ENCODE measurements around the gene SIM1.

Gene SIM1

DNA sequence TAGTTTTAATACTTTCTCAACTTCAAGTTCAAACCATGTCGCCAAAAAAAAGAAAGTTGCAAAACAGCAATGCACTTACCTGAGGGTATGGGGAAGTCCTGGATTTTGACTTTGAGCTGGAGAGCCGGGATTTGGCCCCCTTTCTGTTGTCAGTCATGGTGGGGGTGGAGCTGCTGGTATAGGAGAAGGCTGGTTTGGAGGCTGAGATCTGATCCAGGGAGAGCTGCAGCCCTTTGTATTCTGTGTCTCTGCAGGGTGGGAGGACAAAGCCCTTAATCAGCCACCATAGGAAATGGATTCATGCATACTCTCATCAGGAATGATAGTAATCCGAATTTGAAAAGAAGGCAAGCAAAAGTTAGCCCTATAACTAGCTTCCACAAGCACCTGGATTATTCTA is 44.0 kb downstream of the SIM1 start:
- DNase-seq = no peak
- H3K27me3 ChIP-seq (replicated peaks in 2 of 5; ENCODE audit: control insufficient read depth in 4 of 5, insufficient read depth in 5 of 5, low read length in 4 of 5) = peaks cover 0 to 4% (median 3%) of the 10 kb centered on the region in 5 experiments
- H3K9me3 ChIP-seq (ENCODE audit: control extremely low read depth in 1 of 5, control insufficient read depth in 4 of 5, insufficient read depth in 2 of 5, low read depth in 1 of 5, low read length in 4 of 5) = no peaks in the 10 kb centered on the region
- 20% methylated on average over 1 of the region's 3 CpGs for WGBS (ENCODE audit: insufficient coverage)
- H3K4me3 ChIP-seq (ENCODE audit: control insufficient read depth in 1 of 7, extremely low read depth in 1 of 7, insufficient read depth in 4 of 7, low read depth in 2 of 7, low read length in 6 of 7) = no peak overlapping the region
- no peaks in the 10 kb centered on the region for H3K4me1 ChIP-seq (ENCODE audit: control extremely low read depth in 1 of 4, control insufficient read depth in 4 of 4, insufficient read depth in 4 of 4, low read length in 3 of 4)
- H3K27ac ChIP-seq (ENCODE audit: insufficient read depth in 1 of 2, low read depth in 1 of 2, low read length in 2 of 2, poor library complexity in 1 of 2, severe bottlenecking in 2 of 2) = no peak overlapping the region
- POLR2A ChIA-PET = no interaction called here
- no peaks in the 10 kb centered on the region for H3K36me3 ChIP-seq (ENCODE audit: control insufficient read depth in 4 of 4, insufficient read depth in 4 of 4, low read length in 3 of 4)
- CTCF ChIA-PET = no interaction called here

- no peak for DNase-seq
- no peak overlapping the region for H3K27ac ChIP-seq (ENCODE audit: insufficient read depth in 1 of 2, low read depth in 1 of 2, low read length in 2 of 2, poor library complexity in 1 of 2, severe bottlenecking in 2 of 2)
- H3K4me1 ChIP-seq (ENCODE audit: control extremely low read depth in 1 of 4, control insufficient read depth in 4 of 4, insufficient read depth in 4 of 4, low read length in 3 of 4) = no peaks in the 10 kb centered on the region
- H3K9me3 ChIP-seq (ENCODE audit: control extremely low read depth in 1 of 5, control insufficient read depth in 4 of 5, insufficient read depth in 2 of 5, low read depth in 1 of 5, low read length in 4 of 5) = no peaks in the 10 kb centered on the region
- no peak overlapping the region for H3K4me3 ChIP-seq (ENCODE audit: control insufficient read depth in 1 of 7, extremely low read depth in 1 of 7, insufficient read depth in 4 of 7, low read depth in 2 of 7, low read length in 6 of 7)
- H3K27me3 ChIP-seq (replicated peaks in 2 of 5; ENCODE audit: control insufficient read depth in 4 of 5, insufficient read depth in 5 of 5, low read length in 4 of 5) = peaks cover 0 to 7% (median 3%) of the 10 kb centered on the region in 5 experiments
- CTCF ChIA-PET = no interaction called here
- WGBS (ENCODE audit: insufficient coverage) = 100% methylated on average over 2 of the region's 3 CpGs
- no peaks in the 10 kb centered on the region for H3K36me3 ChIP-seq (ENCODE audit: control insufficient read depth in 4 of 4, insufficient read depth in 4 of 4, low read length in 3 of 4)
- POLR2A ChIA-PET = no interaction called here
Observed at GRCh38 chr6:100417036-100417435, 47.7 kb downstream of the SIM1 start.

DNA sequence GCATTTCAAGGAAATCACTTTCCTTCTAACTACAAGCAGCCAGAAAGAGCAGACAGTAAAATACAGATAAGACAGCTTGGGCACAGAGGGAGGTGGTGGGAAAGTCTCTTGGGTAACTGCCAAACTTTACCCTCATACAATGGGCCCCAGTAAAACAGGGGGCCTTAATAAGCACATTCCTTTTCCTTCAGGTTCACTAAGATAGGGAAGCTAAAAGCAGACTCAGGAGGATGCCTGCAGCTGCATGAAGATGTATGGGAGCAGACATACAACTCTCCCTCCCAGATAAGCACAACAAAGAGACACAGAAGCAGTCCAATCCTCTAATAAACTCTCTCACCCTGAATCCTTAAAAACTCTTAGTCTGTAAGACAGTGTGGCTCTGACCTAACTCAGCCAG is 49.0 kb downstream of the SIM1 start:
- POLR2A ChIA-PET = no interaction called here
- Histone ChIP-seq H3K27ac (ENCODE audit: insufficient read depth in 1 of 2, low read depth in 1 of 2, low read length in 2 of 2, poor library complexity in 1 of 2, severe bottlenecking in 2 of 2) (no peak overlapping the region), H3K27me3 (replicated peaks in 2 of 5; ENCODE audit: control insufficient read depth in 4 of 5, insufficient read depth in 5 of 5, low read length in 4 of 5) (peaks cover 0 to 7% (median 2%) of the 10 kb centered on the region in 5 experiments), H3K36me3 (ENCODE audit: control insufficient read depth in 4 of 4, insufficient read depth in 4 of 4, low read length in 3 of 4) (no peaks in the 10 kb centered on the region), H3K4me3 (ENCODE audit: control insufficient read depth in 1 of 7, extremely low read depth in 1 of 7, insufficient read depth in 4 of 7, low read depth in 2 of 7, low read length in 6 of 7) (no peak overlapping the region), H3K9me3 (ENCODE audit: control extremely low read depth in 1 of 5, control insufficient read depth in 4 of 5, insufficient read depth in 2 of 5, low read depth in 1 of 5, low read length in 4 of 5) (no peaks in the 10 kb centered on the region), H3K4me1 (ENCODE audit: control extremely low read depth in 1 of 4, control insufficient read depth in 4 of 4, insufficient read depth in 4 of 4, low read length in 3 of 4) (no peaks in the 10 kb centered on the region)
- CTCF ChIA-PET = no interaction called here
- DNase-seq = no peak

- no peak overlapping the region for H3K27ac ChIP-seq (ENCODE audit: insufficient read depth in 1 of 2, low read depth in 1 of 2, low read length in 2 of 2, poor library complexity in 1 of 2, severe bottlenecking in 2 of 2)
- H3K27me3 ChIP-seq (replicated peaks in 2 of 5; ENCODE audit: control insufficient read depth in 4 of 5, insufficient read depth in 5 of 5, low read length in 4 of 5) = peaks cover 0 to 8% (median 2%) of the 10 kb centered on the region in 5 experiments
- H3K9me3 ChIP-seq (ENCODE audit: control extremely low read depth in 1 of 5, control insufficient read depth in 4 of 5, insufficient read depth in 2 of 5, low read depth in 1 of 5, low read length in 4 of 5) = no peaks in the 10 kb centered on the region
- no peaks in the 10 kb centered on the region for H3K36me3 ChIP-seq (ENCODE audit: control insufficient read depth in 4 of 4, insufficient read depth in 4 of 4, low read length in 3 of 4)
- POLR2A ChIA-PET = no interaction called here
- CTCF ChIA-PET = no interaction called here
- WGBS (ENCODE audit: insufficient coverage) = 94% methylated on average over 4 of the region's 4 CpGs
- H3K4me3 ChIP-seq (ENCODE audit: control insufficient read depth in 1 of 7, extremely low read depth in 1 of 7, insufficient read depth in 4 of 7, low read depth in 2 of 7, low read length in 6 of 7) = no peak overlapping the region
- no peak for DNase-seq
- H3K4me1 ChIP-seq (ENCODE audit: control extremely low read depth in 1 of 4, control insufficient read depth in 4 of 4, insufficient read depth in 4 of 4, low read length in 3 of 4) = no peaks in the 10 kb centered on the region
Observed at GRCh38 chr6:100412872-100413271, 51.8 kb downstream of the SIM1 start.

GRCh38 chr6:100404051-100404450 is 60.7 kb downstream of the SIM1 start:
- DNase-seq = no peak
- H3K36me3 ChIP-seq (ENCODE audit: control insufficient read depth in 4 of 4, insufficient read depth in 4 of 4, low read length in 3 of 4) = no peaks in the 10 kb centered on the region
- H3K27me3 ChIP-seq (replicated peaks in 2 of 5; ENCODE audit: control insufficient read depth in 4 of 5, insufficient read depth in 5 of 5, low read length in 4 of 5) = peaks cover 0 to 4% (median 0%) of the 10 kb centered on the region in 5 experiments
- POLR2A ChIA-PET = no interaction called here
- CTCF ChIA-PET = no interaction called here
- H3K27ac ChIP-seq (ENCODE audit: insufficient read depth in 1 of 2, low read depth in 1 of 2, low read length in 2 of 2, poor library complexity in 1 of 2, severe bottlenecking in 2 of 2) = no peak overlapping the region
- no peak overlapping the region for H3K4me3 ChIP-seq (ENCODE audit: control insufficient read depth in 1 of 7, extremely low read depth in 1 of 7, insufficient read depth in 4 of 7, low read depth in 2 of 7, low read length in 6 of 7)
- H3K4me1 ChIP-seq (ENCODE audit: control extremely low read depth in 1 of 4, control insufficient read depth in 4 of 4, insufficient read depth in 4 of 4, low read length in 3 of 4) = no peaks in the 10 kb centered on the region
- H3K9me3 ChIP-seq (ENCODE audit: control extremely low read depth in 1 of 5, control insufficient read depth in 4 of 5, insufficient read depth in 2 of 5, low read depth in 1 of 5, low read length in 4 of 5) = no peaks in the 10 kb centered on the region
- 88% methylated on average over 3 of the region's 3 CpGs for whole genome bisulfite sequencing (ENCODE audit: insufficient coverage)

GRCh38 chr6:100393493-100393892 is 71.2 kb downstream of the SIM1 start:
- H3K9me3 ChIP-seq (ENCODE audit: control extremely low read depth in 1 of 5, control insufficient read depth in 4 of 5, insufficient read depth in 2 of 5, low read depth in 1 of 5, low read length in 4 of 5) = no peaks in the 10 kb centered on the region
- DNase-seq = no peak
- POLR2A ChIA-PET = no interaction called here
- H3K4me1 ChIP-seq (ENCODE audit: control extremely low read depth in 1 of 4, control insufficient read depth in 4 of 4, insufficient read depth in 4 of 4, low read length in 3 of 4) = no peaks in the 10 kb centered on the region
- CTCF ChIA-PET = no interaction called here
- no peaks in the 10 kb centered on the region for H3K27me3 ChIP-seq (replicated peaks in 2 of 5; ENCODE audit: control insufficient read depth in 4 of 5, insufficient read depth in 5 of 5, low read length in 4 of 5)
- 94% methylated on average over 23 of the region's 23 CpGs for WGBS (ENCODE audit: insufficient coverage)
- H3K36me3 ChIP-seq (ENCODE audit: control insufficient read depth in 4 of 4, insufficient read depth in 4 of 4, low read length in 3 of 4) = no peaks in the 10 kb centered on the region
- no peak overlapping the region for H3K4me3 ChIP-seq (ENCODE audit: control insufficient read depth in 1 of 7, extremely low read depth in 1 of 7, insufficient read depth in 4 of 7, low read depth in 2 of 7, low read length in 6 of 7)
- no peak overlapping the region for H3K27ac ChIP-seq (ENCODE audit: insufficient read depth in 1 of 2, low read depth in 1 of 2, low read length in 2 of 2, poor library complexity in 1 of 2, severe bottlenecking in 2 of 2)

- no peak for DNase-seq
- Histone ChIP-seq H3K27me3 (replicated peaks in 2 of 5; ENCODE audit: control insufficient read depth in 4 of 5, insufficient read depth in 5 of 5, low read length in 4 of 5) (no peaks in the 10 kb centered on the region), H3K4me1 (ENCODE audit: control extremely low read depth in 1 of 4, control insufficient read depth in 4 of 4, insufficient read depth in 4 of 4, low read length in 3 of 4) (no peaks in the 10 kb centered on the region), H3K27ac (ENCODE audit: insufficient read depth in 1 of 2, low read depth in 1 of 2, low read length in 2 of 2, poor library complexity in 1 of 2, severe bottlenecking in 2 of 2) (no peak overlapping the region), H3K4me3 (ENCODE audit: control insufficient read depth in 1 of 7, extremely low read depth in 1 of 7, insufficient read depth in 4 of 7, low read depth in 2 of 7, low read length in 6 of 7) (no peak overlapping the region), H3K9me3 (ENCODE audit: control extremely low read depth in 1 of 5, control insufficient read depth in 4 of 5, insufficient read depth in 2 of 5, low read depth in 1 of 5, low read length in 4 of 5) (no peaks in the 10 kb centered on the region), H3K36me3 (ENCODE audit: control insufficient read depth in 4 of 4, insufficient read depth in 4 of 4, low read length in 3 of 4) (no peaks in the 10 kb centered on the region)
- ChIA-PET POLR2A (no interaction called here), CTCF (no interaction called here)
- 100% methylated on average over 2 of the region's 2 CpGs for WGBS (ENCODE audit: insufficient coverage)
Observed at GRCh38 chr6:100392423-100392822, 72.3 kb downstream of the SIM1 start.

Data from common myeloid progenitor, CD34-positive (primary cell).